Hindlimb muscle (tissue), 1 donor: Measurements from ENCODE around the gene WEE2. TPM values are rescaled to one million over a fixed set of nuclear protein-coding genes. Genes with fewer than 3 reads are reported as not detected.
"Not testable (repeated sequence)": the region's sequence is repeated elsewhere in the genome, so short reads cannot be mapped to it uniquely, and the experiment has no call there.

ENCODE experiments used
- DNase-seq: peaks from one replicate; pipeline ENCODE4 v3.0.0-alpha.2; 2013
- polyA plus RNA-seq: library from polyadenylated mRNA; unstranded; fragments of 120-200 nt; gene quantifications from one replicate; pipeline ENCODE4 v1.2.1, GENCODE V29; 2013; ENCODE audit not compliant: insufficient read length

Gene WEE2
- polyA plus RNA-seq = 0.22 TPM

DNA sequence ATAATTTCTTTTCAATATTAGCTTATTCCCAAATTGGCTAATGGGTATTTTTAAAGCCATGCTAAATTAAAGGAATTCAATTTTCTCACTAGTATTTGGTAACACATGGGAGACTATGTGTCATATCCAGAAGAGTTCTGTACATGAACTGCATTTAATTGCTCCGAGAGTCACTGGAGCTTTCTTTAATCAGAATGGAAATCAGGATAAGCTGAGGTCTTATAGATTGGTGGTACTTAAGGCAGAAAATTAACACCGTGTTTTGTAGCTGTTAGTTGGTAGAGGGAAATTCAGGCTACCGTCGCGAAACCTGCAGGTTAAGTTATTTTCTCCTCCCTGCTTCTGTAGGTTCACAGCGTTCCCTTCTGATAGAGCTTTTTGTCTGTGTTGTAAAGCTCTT is at the start of gene WEE2:
Gene WEE2 (plus strand): TSS at position 3 of the 400 bp plus-strand sequence. CDS start 406 bp downstream, outside the sequence.
- DNase-seq = no peak

DNA sequence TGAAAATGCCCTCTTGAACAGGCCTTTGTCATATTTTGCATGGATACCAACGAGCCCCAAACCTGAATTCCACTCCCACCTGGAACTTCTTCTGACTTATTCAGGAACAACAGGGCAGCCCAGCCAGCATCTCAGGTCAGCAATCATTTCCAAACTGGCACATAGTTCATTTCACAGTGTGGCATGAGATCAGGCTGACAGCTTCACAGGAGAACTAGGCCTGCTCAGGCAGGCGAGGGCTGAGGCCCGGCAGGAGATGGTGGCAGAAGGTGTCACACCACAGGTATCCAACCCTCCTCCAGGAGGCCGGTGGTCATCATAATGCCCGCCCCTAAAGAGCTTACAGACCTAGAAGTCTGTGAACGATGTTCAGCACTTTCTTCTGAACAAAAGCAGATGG is 48.7 kb upstream of the WEE2 start:
- DNase-seq = no peak

GRCh38 chr7:141660259-141660658 is 47.9 kb upstream of the WEE2 start:
- DNase-seq = no peak

- no peak for DNase-seq
These were observed 44.9 kb upstream of the WEE2 start for GRCh38 chr7:141663081-141663849.

- no peak for DNase-seq
These were observed 43.7 kb upstream of the WEE2 start for GRCh38 chr7:141664450-141664849.

GRCh38 chr7:141665208-141666035 is 42.7 kb upstream of the WEE2 start:
- no peak for DNase-seq

DNA sequence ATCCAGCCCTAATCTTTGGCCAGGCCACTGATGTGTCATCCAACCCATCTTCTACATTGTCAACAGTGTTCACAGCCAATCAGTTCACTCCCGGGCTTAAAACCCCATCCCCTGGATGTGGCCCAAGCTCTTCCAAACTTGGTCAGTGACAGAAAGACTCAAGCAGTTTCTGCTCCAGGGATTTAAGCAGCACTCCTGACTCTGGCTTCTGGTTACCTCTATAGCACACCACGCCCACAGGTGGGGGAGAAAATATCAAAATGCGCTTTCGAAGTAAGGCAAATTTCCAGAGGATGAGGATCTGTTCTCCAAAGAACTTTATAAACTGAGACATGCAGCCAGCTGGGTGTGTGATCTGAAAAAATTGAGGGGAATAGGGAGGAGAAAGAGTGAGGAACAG is 42.1 kb upstream of the WEE2 start:
- no peak for DNase-seq

DNA sequence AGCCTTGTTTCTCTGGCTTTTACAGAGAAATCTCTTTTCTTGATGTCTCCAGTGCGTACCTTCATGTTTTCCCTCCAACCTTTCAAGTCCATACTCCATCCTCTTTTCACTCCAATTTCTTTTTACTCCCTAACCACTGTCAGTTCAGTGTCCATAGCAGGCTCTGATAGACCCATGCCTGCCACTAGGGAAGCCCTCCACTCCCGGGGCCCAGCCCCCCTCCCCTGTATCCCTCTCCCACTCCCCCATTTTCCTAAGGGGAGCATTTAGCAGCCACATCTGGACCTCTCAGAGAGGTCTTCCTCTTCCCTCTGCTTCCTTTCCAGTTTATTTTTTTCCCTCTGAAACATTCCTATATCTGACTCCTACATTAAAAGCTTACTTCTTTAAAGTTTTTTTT is 39.3 kb upstream of the WEE2 start:
- DNase-seq = no peak

GRCh38 chr7:141671705-141672496 is 36.3 kb upstream of the WEE2 start:
- DNase-seq = no peak

GRCh38 chr7:141673346-141673745 is 34.8 kb upstream of the WEE2 start:
- DNase-seq = no peak

DNA sequence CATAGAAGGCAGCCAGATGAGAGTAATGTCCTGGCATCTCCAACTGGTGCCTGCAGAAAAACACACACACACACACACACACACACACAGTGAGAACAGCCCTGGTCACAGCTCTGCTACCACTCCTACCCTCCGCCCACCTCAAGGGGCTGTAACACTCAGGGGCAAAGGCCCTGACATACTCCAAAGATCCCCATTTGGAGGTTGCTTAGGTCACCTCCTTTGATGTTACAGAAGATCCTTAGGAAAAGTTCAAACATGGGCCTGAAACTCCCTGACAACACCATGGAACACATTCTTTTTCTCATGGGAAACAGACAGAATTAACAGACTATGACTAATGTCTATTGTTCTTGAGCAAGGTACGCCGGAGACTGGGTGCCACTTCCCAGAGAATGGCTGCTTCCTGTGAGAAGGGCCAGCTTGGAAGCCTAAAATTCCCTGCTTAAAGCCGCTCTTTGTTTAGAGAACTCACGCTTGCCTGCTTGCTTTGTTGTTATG is 33.9 kb upstream of the WEE2 start:
- no peak for DNase-seq

DNA sequence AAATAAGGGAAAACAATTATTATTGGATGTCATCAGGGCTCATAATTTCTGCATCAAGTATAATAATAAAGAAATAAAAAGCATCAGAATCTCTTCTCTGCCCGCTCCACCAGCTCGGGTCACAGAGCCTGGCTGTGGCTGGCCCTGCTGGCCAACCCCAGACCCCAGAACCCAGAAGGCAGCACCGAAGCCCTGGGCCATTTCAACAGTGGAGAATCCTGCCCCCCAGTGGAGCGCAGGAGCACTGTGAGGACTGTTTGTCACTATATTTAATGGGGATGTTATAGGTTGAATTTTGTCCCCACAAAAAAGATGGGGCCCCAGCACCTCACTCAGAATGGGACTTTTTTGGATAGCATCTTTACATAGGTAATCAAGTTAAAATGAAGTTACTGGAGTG is 33.5 kb upstream of the WEE2 start:
- DNase-seq = no peak

DNA sequence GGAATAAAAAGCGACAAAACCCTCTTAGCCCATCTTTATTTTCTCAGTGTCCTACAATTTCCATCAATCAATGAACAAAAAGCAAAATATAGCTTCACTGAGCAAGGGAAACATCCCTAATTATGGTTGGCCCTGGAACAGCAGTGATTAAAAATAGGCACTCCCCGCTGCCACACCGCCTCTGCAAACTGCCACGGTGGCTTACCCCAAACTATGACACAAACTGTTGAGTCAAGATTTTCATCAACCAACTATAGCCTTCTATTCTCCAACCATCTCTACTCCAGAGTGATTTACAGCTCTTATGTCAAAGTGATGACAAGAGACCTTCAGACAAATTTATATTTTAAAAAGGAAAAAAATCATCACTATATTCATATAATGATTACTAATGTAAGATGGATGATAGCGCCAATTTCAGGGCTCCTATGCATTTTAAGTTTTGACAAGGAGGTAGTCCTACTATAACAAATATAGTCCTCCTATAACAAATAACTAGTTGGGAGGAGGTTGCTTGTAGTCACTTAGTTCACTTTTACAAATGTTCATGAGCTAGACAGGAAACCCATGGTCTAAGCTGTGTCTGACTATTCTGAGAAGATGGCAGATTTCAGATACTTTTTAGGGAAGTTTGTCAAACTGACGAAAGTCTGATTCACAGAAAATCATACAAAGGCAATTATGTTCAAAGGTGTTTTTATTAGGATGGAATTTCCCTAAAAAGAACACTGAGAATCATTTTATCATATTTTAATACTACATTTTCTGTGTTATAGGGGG is 32.5 kb upstream of the WEE2 start:
- no peak for DNase-seq

- DNase-seq = no peak
These were observed 31.5 kb upstream of the WEE2 start for GRCh38 chr7:141676618-141677017.

DNA sequence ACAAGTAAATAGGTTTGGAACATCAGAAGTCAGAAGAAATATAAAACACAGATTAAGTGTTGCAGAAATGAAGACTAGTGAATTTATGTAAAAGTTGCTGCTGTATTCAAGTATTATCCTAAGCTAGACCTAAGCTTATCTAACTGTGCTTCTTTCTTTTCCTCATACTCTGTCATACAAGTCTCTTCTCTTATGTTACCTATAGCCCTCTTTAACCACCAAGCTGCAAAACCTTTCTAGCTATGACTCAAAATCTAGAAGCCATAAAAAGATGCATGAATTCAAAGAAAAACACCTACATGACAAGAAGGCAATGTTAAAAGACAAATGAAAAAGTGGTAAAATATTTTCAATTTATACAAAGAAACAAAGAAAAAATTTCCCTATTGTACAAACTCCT is 29.1 kb upstream of the WEE2 start:
- DNase-seq = no peak

GRCh38 chr7:141685285-141686023 is 22.7 kb upstream of the WEE2 start:
- DNase-seq = peak; percentile 28

DNA sequence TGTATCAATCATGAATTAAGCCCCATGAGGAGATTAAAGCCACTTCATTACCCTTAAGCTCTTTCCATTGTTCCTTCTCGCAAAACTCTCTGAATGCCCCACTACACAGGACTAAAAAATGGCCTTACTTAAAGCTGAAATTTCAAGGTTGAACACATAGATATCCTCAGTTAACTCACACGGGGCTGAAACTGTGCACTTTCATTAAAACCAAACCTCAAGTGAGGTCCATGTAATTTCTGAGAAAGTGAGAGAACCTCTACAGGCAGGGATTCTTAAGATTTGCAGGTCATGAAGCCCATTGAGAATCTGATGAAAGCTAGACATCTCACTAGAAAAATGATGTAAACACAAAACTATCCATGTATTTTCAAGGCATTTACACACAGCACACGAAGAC is 22.1 kb upstream of the WEE2 start:
- no peak for DNase-seq

DNA sequence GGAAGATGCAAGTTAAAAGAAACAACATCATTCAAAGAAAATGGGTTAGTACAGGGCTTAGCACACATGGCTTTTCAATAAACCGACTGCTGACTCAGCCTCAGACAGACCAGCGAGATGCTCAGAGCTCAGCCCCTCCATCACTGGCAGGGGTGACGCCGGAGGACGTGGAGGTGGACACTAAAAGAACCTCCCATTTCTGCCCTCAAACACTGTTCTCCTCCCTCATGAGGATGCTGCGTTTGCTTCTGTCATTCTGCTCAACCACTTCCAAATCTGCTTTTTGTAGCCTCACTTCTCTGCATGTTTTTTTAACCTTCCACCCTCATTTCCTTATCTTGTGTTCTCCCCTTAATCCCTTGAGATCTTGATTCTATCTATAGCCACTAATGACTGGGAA is 21.5 kb upstream of the WEE2 start:
- DNase-seq = no peak

DNA sequence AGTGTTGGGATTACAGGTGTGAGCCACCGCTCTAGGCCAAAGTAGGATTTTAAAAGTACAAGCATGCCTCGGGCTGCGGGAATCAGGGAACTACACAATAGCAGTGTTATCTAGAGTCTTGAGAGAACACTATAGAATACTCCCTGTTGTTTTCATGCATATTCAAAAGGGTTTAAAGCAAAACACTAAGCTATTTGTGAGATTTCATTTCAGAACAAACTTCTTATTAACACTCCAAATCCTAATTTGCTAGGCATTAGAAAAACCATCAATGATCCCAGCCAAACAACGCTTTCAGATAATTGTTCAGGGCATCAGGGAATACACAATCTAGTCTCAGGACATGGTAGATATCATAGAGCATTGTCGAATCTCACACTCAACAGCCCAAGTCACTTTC is 20.1 kb upstream of the WEE2 start:
- DNase-seq = no peak

DNA sequence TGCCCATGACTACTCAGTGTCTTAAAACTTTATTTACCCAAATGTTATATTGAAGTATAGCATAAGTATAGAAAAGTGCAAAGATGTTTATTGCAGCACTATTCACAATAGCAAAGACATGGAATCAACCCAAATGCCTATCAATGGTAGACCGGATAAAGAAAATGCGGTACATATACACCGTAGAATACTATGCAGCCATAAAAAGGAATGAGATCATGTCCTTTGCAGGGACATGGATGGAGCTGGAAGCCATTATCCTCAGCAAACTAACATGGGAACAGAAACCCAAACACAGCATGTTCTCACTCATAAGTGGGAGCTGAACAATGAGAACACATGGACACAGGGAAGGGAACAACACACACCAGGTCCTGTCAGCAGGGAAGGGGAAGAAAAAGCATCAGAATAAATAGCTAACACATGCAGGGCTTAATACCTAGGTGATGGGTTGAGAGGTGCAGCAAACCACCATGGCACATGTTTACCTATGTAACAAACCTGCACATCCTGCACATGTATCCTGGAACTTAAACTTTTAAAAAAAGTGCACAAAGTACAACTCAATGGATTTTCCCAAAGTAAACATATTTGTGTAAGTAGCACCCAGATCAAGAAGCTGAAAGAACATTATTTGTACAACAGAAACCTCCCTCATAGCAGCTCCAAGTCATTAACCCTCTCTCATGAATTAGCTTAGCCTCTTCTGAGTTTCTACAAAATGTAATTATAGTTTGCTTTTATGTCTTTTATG is 18.9 kb upstream of the WEE2 start:
- DNase-seq = not testable (repeated sequence)

DNA sequence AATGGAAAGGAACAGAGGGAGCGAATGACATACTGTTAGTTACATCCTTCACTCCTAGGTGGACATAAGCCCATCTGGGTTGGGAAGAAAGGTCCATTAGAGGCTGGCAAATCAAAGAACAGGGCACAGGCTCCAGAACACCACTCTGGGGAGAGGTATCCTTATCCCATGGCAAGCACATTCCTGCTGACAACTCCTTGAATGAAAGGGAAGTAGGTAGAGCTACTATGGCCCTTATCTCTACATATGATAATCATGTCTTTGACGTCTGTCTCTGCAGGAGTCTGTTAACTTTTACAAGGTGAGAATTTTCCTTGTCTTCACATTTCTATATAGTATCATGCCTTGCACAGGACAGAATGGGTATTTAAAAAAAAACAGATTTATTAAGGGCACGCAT is 16.6 kb upstream of the WEE2 start:
- DNase-seq = no peak
